ENCODE measurements around the gene SLC34A1. TPM values are rescaled to one million over a fixed set of nuclear protein-coding genes. Genes with fewer than 3 reads are reported as not detected.

Gene SLC34A1
- total RNA-seq, 2 experiments from 2014 or later: 0.35 to 0.63 TPM

DNA sequence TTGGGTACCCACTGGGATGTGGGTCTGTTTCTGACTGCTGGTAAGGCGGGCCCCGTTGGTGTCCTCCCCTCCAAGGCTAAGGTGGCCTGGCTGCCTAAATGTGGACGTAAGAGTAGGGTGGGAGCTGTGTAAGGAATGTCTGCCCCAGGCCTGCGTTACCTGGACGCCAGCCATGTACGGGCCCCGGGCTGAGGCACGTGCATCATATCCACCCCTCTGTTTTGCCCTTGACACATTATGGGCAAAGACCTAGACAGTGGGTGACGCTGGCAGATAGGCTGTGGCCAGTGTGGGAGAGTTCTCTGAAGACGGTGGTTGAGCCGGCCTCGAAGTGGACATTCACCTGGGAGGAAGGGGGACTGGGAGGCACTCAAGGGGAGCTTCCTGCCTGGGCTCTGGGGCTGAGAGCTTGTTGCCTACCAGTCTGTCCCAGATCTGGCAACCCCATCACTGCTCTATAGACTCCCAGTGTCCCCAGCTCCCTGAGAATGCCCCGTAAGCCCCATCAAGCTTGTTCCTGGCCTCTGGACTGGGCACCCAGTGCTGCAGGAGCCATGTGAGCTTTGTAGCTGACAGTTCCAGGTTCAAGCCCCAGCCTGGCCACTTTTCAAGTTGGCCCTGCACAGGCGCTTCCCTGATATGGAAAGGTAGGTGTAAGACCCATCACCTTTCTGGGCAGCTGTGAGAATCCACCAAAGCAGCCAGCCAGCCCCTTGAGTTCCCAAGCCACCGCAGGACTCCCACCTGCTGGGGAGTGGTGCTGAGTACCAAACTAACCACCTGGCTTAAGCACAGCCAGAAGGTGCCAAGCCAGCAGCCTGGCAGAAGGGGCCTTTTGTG, 59.1 kb downstream of the SLC34A1 start:
- ChIA-PET POLR2A (interaction anchor here (0.7 kb wide), 1 partner anchor 16 kb away, joined by 3 read pairs; no protein-coding TSS in a partner anchor), CTCF (ENCODE audit: unreplicated experiment) (no interaction called here)
- Histone ChIP-seq H3K27ac (ENCODE audit: low read depth, low read length, poor library complexity, severe bottlenecking) (no peak overlapping the region), H2AFZ (ENCODE audit: low read length) (no peak overlapping the region), H3K9me3 (ENCODE audit: low read length) (no peaks in the 10 kb centered on the region), H3K36me3 (ENCODE audit: insufficient read depth, low read length) (peaks cover 40% of the 10 kb centered on the region), H3K79me2 (ENCODE audit: insufficient read depth, low read depth, low read length) (no peaks in the 10 kb centered on the region), H3K9me2 (ENCODE audit: insufficient read depth, low read length) (no peaks in the 10 kb centered on the region), H3K4me3 (ENCODE audit: low read depth, low read length, poor library complexity, severe bottlenecking) (no peak overlapping the region), H4K20me1 (ENCODE audit: insufficient read depth, low read length) (no peaks in the 10 kb centered on the region), H3K4me2 (ENCODE audit: low read length) (no peak overlapping the region), H3K4me1 (ENCODE audit: insufficient read depth, low read length, poor library complexity, severe bottlenecking) (peaks cover 34% of the 10 kb centered on the region)
- peak; percentile 25 for DNase-seq (ENCODE audit: low spot score)
- intact Hi-C loops (cut with micrococcal nuclease; ENCODE audit: unreplicated experiment): no loop called here
- no TSS peak for BruUV-seq (replicated peaks)
- no peak for TF ChIP-seq CTCF (conservative IDR thresholded peaks at IDR 0.05; ENCODE audit: low read length)
- TF ChIP-seq EZH2phosphoT487 (IDR thresholded peaks at IDR 0.05; ENCODE audit: borderline replicate concordance, low read depth, low read length): no peak

GRCh38 chr5:177444106-177445051, 60.1 kb downstream of the SLC34A1 start:
- Histone ChIP-seq H3K4me3 (ENCODE audit: low read depth, low read length, poor library complexity, severe bottlenecking) (no peak overlapping the region), H3K9me2 (ENCODE audit: insufficient read depth, low read length) (no peaks in the 10 kb centered on the region), H2AFZ (ENCODE audit: low read length) (no peak overlapping the region), H3K27ac (ENCODE audit: low read depth, low read length, poor library complexity, severe bottlenecking) (no peak overlapping the region), H3K36me3 (ENCODE audit: insufficient read depth, low read length) (peaks cover 33% of the 10 kb centered on the region), H4K20me1 (ENCODE audit: insufficient read depth, low read length) (0 out of 2 replicates have a peak, but pooled peaks cover 9% of the 10 kb centered on the region), H3K9me3 (ENCODE audit: low read length) (no peaks in the 10 kb centered on the region), H3K4me1 (ENCODE audit: insufficient read depth, low read length, poor library complexity, severe bottlenecking) (peaks cover 44% of the 10 kb centered on the region), H3K79me2 (ENCODE audit: insufficient read depth, low read depth, low read length) (no peaks in the 10 kb centered on the region), H3K4me2 (ENCODE audit: low read length) (no peak overlapping the region)
- no TSS peak for BruUV-seq (replicated peaks)
- ChIA-PET POLR2A (interaction anchor here (0.5 to 1.8 kb wide), 6 partner anchors 11 to 92 kb away, joined by 3 to 10 read pairs (median 4); partner anchors contain the start of gene GRK6), CTCF (ENCODE audit: unreplicated experiment) (interaction anchor here (0.6 to 0.7 kb wide), 3 partner anchors 18 to 78 kb away, joined by 3 to 6 read pairs (median 3); no protein-coding TSS in a partner anchor)
- TF ChIP-seq CTCF (conservative IDR thresholded peaks at IDR 0.05; ENCODE audit: low read length): no peak
- DNase-seq (ENCODE audit: low spot score): peak; percentile 20
- intact Hi-C loops (cut with micrococcal nuclease; ENCODE audit: unreplicated experiment): loop anchor here (2.0 kb wide), 1 partner anchor 14 kb away; no protein-coding TSS in a partner anchor

Data from OCI-LY7 (cell line).